Measurements from ENCODE around the gene MIA3. TPM values are rescaled to one million over a fixed set of nuclear protein-coding genes. Genes with fewer than 3 reads are reported as not detected.
"Not testable (repeated sequence)": the region's sequence is repeated elsewhere in the genome, so short reads cannot be mapped to it uniquely, and the experiment has no call there.

Gene MIA3
- total RNA-seq, 1 donor from 2014 or later = 71.9 TPM

DNA sequence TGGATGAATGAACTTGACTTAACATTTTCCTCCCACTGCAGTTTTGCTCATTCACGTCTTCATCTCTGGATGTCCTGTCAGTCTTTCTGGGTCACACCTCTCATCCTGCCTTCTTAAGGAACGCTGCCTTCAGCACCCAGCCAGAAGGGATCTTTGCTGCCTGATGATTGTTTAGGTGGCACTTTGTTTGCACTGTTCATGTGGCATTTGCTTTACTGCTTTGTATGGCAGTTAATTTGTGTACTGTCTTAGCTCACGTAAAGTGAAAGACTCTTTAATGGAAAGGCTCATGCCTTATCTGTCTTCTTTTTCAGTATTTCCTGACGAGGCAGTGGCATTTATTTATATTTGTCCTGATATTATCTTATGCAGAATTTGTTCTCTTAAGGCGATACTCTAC is 4.9 kb downstream of the MIA3 start:
- DNase-seq (ENCODE audit: low spot score) = no peak

DNA sequence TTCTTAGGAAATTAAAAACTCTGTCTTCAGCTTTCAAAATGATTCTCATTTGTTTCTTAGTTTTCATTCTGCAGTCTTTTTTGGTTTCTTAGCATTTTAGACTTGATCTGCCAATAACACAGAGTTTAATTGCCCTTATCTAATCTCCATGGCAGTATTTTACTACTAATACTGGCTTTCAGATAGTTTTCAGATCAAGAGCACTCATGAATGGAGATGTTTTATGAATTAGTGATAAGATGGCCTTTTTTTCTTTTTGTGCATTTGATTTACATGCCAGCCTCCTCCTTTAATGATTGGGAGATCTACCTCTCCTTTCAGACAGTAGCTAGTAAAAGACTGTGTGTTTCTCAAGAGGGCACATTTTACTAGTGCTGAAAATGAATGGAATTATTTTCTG is 5.6 kb downstream of the MIA3 start:
- DNase-seq (ENCODE audit: low spot score) = no peak

DNA sequence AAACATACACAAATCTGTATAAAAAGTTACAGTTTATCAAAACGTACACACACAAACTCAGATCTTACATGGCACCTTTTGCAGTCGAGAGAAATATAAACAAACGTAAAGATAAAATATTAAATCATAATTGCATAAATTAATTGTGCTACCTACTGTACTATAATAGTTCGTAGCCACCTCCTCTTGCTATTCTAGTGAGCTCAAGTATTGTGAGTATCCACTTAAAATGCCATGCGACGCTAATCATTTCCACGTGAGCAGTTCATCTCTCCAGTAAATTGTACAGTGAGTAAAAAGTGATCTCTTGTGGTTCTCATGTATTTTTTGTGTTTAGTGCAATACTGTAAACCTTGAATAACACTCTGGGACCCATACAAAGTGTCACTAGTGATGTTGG is 6.3 kb downstream of the MIA3 start:
- DNase-seq (ENCODE audit: low spot score) = no peak

DNA sequence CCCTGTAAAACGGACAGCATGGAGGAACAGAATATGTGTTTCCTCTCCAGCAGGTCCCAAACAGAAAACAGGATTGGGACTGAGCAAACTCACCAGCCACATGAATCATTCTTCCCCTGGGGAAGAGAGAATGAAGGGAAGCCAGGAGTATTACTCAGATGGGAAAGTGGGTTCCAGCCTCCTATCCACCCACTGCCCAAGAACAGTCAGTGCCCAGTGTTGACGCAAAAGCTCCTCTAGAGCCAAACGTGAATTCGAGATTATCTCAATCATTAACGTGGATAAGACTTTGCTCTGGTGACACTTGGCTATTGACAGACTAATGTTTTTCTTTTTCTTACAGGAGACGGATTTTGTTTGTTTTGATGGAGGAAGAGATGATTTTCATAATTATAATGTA is 9.3 kb downstream of the MIA3 start:
- no peak for DNase-seq (ENCODE audit: low spot score)

DNA sequence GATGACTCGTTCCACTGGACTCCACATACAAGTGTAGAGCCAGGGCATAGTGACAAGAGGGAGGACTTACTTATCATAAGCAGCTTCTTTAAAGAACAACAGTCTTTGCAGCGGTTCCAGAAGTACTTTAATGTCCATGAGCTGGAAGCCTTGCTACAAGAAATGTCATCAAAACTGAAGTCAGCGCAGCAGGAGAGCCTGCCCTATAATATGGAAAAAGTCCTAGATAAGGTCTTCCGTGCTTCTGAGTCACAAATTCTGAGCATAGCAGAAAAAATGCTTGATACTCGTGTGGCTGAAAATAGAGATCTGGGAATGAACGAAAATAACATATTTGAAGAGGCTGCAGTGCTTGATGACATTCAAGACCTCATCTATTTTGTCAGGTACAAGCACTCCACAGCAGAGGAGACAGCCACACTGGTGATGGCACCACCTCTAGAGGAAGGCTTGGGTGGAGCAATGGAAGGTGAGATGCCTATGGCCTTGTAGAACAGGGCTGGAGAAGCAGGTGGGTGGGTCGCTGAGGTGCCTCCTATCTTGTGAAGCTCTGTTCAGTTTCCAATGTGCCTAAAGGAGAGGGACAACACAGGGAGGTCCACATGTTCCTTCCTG is 12.1 kb downstream of the MIA3 start:
- DNase-seq (ENCODE audit: low spot score) = no peak

DNA sequence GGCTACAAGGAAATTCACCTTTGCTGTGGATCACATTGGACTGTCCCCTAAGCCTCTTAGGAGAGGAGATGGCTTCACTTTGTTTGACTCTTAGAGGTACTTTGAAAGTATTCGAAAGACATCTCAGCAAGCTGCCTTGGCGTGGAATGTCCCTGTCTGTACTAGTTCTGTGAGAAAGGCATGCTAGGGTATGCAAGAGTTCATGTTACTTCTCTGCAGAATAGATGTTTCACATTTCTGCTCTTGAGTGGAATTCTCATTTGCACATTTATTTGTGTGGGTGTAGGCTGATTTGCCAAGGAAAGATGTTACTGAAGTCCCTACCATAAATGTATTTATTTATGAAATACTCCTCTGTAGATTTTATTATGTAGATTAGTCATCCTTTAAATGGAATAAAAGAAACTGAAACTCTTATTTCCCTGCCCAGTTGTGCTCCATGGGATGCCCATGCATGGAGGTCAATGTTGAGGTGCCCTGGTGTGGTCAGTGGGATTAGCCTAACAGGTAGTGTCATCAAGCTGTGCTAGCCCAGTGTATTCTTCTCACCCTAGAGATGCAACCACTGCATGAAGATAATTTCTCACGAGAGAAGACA is 13.8 kb downstream of the MIA3 start:
- no peak for DNase-seq (ENCODE audit: low spot score)

DNA sequence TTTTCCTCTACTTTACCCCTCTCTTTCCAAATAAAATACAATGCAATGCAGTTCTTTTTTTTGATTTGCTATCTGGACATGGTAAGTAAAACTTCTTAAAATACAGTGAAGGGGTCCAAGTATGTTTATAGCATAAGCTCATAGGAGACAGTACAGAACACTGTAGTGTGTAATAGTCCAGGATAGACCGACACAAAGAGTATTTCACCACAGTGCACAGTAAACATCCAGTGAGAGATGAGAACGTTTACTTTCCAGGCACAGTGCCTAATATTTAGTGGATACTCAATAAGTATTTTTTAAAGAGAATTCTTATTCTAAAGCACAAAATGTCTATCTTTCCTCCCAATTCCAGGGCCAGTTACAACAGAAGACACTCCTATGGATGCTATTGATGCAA is 14.9 kb downstream of the MIA3 start:
- DNase-seq (ENCODE audit: low spot score) = no peak

DNA sequence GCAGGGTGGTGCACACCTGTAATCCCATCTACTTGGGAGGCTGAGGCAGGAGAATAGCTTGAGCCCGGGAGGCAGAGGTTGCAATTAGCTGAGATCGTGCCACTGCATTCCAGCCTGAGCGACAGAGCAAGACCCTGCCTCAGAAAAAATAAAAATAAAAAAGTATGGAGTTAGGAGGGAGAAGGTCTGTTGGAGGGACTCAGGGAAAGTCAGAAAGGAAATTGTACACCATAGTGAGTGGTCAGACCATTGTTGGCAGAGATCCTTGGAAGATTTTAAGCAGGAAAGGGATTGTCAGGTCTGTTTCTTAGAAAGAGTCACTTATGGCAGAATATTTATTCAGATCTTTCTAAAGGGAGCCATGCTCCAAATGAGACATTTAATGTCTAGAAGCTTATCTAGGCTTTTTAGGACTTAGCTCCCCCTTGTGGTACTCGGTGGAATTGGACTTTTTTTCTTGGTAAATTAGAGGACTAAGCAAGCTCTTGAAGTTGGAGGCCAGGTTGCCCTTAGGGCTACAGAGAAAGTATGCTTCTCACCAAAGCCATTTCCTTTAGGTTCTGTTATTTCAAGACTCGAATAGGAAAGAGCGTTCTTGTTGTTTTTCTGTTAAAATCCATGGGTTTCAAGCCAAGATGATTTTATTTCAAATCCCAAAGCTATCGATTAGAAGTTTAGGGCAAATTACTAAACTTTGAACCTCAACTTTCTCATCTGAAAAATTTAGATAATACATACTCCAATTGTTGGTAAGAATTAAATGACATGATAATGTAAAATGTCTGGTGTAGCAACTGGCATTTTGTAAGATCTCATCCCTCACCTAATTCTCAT is 16.5 kb downstream of the MIA3 start:
- DNase-seq (ENCODE audit: low spot score) = peak; percentile 83

DNA sequence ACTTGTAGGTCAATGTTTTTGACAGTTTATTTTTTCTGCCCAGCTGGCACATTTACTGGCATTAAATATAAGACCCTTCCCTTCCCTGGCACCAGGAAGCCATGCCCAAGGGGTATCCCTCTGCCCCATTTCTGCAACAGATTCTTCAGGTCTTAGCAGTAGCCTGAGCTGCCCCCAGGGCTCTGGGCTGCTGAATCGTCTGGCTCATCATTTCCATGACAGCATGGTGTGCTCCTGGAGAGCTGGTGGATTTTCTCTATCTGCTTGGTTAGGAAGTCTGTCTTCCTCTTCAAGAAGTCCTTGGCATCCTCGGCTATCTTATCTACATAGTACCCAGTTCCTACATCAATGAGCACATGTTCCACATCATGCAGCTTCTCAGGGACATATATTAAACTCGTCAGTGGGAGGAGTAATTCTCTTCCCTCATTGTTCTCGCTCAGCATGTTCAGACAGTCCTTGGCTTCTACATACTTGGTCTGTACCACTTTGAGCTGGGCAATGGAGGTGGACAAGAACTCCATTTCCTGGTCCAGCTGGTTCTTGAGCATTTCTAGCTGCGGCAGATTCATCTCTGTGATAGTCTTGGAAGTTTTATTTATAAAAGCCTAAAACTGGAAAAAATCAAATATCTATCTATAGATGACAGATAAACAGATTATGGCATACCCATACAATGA is 23.5 kb downstream of the MIA3 start:
- no peak for DNase-seq (ENCODE audit: low spot score)

DNA sequence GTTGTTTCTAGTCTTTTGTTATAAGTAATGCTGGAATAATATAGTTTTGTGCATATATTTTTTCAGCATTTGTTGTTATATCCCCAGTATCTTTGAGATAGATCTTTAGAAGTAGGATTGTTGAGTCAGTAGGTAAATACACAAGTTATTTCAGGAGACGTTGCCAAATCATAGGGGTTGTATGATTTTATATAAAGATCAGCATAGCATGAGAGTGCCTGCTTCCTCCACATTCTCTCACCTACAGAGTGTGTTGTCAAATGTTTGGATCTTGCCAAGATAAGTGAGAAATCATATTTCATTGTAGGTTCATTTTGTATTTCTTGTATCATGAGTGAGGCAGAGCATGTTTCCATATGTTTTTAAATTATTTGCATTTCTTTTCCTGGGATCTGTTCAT is 24.6 kb downstream of the MIA3 start:
- no peak for DNase-seq (ENCODE audit: low spot score)

DNA sequence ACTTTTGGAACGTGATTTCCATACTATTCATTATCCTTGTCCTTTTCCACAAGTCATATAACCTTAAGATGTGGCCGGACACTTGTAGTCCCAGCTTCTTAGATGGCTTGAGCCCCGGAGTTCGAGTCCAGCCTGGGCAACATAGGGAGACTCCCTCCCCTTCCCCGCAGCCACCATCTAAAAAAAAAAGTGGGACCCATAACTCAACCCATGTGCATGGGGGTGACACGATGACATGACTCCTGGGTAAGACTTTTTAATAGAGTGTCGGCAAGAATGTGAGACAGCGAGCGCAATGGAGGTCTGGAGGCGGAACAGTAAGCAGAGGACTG is 25.7 kb downstream of the MIA3 start:
- DNase-seq (ENCODE audit: low spot score) = no peak

DNA sequence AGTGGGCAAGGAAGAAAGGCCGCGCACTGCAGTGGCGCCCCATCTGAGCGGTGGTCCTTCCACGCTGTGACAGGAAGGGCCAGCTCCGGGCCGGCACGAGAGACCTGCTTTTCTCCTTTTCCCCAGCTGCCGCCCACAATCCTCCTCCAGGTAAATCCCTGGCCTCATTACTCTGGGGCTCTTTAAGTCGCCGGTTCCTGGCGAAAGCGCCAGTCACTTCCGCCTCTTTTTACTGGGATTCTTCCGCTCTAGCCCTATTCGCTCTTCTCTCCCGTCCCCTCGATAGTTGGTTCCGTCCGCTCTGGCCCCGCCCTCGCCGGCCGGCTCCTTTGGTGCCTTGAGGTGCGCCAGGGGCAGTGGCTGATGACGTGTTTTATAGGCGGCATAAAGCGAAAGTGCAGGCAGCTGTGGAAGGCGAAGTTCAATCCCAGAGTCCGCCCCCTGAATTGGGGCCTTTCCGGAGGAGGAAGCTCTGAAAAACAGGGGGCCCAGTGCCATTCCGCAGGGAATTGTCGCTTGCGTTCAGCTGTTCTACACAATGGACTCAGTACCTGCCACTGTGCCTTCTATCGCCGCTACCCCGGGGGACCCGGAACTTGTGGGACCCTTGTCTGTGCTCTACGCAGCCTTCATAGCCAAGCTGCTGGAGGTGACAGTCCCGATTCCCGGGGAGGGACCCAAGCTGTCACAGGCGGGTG is 26.2 kb downstream of the MIA3 start:
- DNase-seq (ENCODE audit: low spot score) = peak; percentile 99

DNA sequence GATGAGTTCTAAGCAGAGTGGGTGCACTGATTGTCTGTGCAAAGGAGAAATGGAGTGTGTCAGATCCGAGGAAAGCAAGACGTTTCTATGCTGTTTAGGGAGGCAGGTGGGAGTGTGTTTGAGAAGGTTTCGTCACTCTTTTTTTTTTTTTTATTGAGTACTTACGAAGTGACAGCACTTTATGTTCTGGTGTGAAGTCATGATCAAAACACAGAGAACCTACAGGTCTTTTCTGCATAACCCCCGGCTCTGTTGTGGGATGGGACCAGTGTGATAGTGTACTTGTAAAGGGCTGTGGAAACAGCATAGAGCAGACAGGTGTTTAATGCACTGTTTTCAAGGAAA is 26.7 kb downstream of the MIA3 start:
- DNase-seq (ENCODE audit: low spot score) = no peak

DNA sequence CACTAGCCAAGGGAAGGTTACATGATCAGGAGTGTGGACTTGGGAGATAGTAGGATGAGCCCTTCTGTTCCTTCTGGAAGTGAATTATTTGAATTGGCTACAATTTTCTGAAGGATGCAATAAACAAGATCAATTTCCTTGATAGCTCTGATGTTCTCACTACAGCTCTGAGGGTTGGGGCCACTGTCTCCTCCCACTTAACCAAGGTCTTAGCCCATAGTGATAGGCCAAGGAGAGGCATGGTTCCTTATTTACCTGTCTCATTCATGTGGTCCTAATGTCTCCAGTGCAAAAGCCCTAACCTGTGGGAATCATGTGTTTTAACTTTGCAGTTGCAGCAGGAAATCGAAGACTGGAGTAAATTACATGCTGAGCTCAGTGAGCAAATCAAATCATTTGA is 34.8 kb downstream of the MIA3 start:
- DNase-seq (ENCODE audit: low spot score) = no peak

DNA sequence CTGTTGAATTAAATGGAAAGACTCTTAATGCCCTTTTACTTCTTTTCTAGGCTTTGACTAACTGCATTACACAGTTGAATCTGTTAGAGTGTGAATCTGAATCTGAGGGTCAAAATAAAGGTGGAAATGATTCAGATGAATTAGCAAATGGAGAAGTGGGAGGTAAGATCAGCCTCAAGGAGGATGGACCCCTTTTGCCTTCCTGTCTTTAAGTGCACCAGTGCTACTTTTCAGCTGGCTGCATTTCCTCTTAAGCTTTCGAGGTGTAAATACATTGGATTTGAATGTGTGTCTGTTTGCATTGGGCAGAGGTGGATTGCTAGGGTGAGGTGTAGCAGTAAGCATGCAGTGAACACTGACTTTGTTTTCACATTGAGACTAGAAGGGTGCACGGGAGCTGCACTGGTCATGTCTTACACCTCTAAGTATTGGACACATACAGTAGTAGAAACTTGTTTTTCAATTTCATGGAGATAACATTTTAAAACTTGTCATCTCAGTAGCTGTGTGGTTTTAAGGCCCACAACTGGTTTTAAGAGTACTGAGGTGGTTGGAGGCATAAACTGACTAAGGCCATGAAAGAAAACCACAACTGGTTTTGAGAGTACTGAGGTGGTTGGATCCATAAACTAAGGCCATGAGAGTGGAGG is 35.4 kb downstream of the MIA3 start:
- no peak for DNase-seq (ENCODE audit: low spot score)

DNA sequence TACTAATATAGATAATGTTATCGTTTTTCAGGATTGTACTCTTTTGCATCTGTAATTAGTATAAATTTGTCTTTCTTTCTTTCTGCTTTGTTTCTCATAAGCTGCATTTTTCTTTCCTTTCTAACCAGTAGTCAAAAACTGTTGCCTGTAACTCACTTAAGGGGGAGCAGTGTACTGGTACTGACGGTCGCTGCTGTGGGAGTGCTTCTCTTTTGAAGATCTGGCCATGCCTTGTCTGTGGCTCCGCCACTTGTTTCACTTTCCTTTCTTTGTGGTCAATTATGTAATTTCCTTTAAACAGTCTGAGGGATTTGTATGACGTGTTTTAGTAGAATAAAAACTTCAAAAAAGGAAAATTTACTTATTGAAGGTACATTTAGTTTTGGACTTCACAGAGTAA is 37.0 kb downstream of the MIA3 start:
- no peak for DNase-seq (ENCODE audit: low spot score)

DNA sequence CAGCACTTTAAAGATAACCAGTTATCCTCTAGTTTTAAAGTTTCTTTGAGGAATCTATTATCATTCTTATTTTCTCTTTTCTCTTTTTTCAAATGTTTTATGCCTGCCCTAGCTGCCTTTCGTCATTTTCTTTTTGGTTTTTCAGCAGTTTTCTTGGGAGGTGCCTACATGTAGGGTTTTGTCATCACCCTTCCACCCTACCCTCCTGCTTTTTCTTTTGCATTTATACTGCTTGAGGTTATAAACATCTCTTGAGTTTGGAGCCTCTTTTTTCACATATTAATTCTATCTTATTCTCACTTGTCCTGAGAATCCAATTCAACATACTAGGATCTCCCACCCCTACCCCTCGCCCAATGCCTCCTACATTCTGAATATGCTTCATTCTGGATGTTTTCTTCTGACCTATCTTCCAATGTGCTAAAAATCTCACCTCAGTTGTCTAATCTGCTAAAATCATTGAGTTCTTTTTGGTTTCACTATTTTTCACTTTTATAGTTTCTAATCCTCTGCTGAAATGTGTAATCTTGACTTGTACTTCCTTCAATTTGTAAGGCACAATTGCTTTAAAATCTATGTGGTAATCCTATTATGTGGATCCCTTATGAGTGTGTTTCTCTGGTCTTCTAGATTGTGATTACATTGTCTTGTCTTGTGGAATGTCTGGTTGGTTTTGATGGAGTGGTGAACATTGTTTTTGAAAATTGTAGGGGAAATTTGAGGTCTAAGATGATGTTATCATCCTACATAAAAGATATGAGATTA is 38.7 kb downstream of the MIA3 start:
- DNase-seq (ENCODE audit: low spot score) = no peak

DNA sequence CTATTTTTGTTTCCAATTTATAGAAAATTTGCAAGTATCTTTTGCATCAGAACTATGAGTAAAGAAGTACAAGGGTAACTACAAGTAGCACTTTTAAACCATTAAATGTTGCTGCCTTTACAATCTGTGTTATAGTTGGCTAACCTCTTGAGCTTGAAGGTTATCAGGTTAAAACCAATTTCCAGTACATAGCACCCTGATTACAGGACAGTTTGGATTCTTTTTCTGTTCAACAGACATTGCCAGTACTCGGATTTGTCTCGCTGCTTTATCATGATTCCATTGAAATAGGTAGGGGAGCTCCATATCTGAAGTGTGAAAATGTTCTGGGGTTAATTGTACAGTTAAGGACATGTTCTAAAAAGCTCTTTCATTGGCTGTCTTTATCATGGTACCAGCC is 40.0 kb downstream of the MIA3 start:
- no peak for DNase-seq (ENCODE audit: low spot score)

DNA sequence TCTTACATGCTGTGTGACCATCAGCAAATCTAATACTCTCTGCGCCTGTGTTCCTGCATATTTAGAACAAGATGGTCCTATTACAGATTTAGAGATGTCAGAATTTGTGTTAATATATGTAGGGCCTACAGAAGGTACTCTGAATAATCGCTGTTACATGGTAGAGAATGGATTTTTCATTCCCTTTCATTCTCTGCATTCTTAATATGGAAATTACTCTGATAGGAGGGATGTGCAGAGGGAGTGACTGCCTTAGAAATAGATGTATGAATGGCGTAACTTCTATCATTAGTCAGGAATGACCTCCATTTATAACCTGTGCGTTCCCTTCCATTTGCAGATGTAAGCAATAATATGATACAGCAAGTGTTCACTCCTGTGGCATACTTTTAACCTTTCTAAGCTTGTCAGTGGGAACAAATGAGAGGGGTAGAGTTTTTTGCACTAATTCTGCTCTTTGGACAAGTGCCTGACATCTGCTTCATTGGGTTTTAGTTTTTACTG is 45.6 kb downstream of the MIA3 start:
- DNase-seq (ENCODE audit: low spot score) = no peak

DNA sequence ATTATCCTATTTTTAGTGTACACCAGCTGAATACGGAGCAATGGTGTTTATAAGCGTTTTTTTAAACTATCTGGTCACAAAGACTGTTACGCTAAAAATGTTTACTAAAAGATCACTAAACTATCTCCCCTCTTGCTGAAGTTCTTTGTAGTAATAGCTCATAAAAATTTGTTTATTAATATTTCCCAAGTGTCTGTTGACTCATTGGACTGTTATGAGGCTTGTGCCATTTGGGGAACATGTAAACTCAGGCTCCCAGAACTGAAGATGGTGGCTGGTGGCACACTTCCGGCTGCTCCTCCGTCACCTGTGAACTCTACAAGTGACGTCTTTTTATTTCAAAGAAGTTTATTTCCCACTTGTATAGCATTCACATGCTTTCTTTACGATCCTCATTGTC is 48.1 kb downstream of the MIA3 start:
- DNase-seq (ENCODE audit: low spot score) = no peak

DNA sequence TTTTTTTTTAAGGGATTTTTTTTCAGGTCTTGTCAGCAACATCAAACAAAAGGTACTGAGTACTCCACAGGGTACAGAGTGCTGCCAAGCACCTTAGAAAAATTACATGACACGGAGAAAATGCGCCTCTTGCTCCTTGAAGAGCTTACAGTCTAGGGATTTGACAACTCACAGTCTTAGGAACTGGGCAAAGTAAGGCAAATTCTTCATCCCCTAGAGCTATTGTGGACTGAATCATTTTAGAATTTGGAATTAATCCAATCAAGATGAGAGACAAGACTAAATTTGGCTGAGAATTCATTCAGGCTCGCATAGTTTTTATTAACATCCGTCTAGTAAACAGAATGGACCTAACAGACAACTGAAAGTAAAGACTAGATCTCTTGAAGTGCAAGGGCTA is 50.3 kb downstream of the MIA3 start:
- DNase-seq (ENCODE audit: low spot score) = not testable (repeated sequence)
